ENCODE data around the gene MRC2.

DNA sequence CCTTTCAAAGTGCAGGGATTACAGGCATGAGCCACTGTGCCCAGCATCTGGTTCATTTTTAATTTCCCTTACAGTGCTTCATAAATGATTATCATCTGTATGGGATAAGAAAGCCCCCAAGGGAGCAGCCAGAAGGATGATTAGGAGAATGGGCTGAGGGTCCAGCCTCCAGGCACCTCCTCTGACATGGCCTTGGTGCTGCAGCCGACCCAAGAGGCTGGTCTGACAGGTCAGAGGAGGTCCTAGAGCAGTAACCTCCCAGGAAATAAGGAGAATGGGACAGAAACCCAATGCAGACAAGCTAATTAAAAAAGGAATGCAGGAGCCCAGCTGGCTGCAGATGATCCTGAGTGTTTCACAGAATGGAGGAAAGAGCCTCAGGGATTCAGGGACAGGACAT is 29.0 kb downstream of the MRC2 start:
- TF ChIP-seq EZH2 (IDR thresholded peaks at IDR 0.05; ENCODE audit: borderline replicate concordance), result no peak
- TF ChIP-seq, protein P1, sequence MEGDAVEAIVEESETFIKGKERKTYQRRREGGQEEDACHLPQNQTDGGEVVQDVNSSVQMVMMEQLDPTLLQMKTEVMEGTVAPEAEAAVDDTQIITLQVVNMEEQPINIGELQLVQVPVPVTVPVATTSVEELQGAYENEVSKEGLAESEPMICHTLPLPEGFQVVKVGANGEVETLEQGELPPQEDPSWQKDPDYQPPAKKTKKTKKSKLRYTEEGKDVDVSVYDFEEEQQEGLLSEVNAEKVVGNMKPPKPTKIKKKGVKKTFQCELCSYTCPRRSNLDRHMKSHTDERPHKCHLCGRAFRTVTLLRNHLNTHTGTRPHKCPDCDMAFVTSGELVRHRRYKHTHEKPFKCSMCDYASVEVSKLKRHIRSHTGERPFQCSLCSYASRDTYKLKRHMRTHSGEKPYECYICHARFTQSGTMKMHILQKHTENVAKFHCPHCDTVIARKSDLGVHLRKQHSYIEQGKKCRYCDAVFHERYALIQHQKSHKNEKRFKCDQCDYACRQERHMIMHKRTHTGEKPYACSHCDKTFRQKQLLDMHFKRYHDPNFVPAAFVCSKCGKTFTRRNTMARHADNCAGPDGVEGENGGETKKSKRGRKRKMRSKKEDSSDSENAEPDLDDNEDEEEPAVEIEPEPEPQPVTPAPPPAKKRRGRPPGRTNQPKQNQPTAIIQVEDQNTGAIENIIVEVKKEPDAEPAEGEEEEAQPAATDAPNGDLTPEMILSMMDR (IDR thresholded peaks at IDR 0.05; ENCODE audit: poor library complexity), result no peak

All from hepatocyte (in vitro differentiated cells).